NCI-H1436 treated with DMSO at 0.1 percent for 48 hours (cell line): ENCODE data around the gene SPACA7.

Source experiments
- DNase-seq: peaks from one replicate; lab custom pipeline; 2025; lab: John Stamatoyannopoulos, UW

The SPACA7 gene, protein sequence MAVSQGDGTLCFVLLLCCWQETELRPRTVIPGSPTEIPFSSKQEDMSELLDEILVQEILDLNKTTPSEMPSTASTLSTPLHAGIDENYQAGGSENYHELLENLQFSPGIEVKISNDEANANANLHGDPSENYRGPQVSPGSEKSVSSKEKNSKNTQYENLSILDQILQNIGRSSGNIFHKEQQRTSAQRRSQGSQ

DNA sequence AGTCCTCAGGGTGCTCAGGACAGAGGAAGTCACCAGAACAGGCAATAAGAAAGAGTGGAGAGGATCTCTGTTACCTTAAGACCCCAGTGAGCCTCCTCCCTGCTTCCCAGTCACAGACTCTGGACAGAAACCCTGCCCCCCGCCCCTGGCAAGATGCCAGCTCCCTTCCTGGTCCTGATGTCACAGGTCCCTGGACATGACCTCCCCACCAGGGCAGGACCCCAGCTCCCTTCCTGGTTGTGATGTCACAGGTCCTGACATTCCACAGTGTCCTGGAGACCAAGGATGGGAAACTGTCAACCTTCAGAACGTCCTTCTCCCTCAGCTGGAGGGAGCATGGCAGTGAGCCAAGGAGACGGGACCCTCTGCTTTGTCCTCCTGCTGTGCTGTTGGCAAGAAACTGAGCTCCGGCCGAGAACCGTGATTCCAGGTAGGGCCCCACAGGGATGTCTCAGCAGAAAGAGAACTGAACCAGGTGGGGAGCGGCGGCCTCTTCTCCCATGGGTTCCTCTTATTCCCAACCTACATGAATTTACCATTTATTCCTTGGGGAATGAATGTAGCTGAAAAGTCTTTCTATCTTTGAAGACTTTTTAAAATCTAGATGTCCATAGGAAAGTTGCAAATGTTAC is at the start of gene SPACA7:
SPACA7 (plus strand) TSS at position 306 of the 632 bp plus-strand sequence; CDS start at position 337, 31 bp downstream.
- DNase-seq, result no peak

DNA sequence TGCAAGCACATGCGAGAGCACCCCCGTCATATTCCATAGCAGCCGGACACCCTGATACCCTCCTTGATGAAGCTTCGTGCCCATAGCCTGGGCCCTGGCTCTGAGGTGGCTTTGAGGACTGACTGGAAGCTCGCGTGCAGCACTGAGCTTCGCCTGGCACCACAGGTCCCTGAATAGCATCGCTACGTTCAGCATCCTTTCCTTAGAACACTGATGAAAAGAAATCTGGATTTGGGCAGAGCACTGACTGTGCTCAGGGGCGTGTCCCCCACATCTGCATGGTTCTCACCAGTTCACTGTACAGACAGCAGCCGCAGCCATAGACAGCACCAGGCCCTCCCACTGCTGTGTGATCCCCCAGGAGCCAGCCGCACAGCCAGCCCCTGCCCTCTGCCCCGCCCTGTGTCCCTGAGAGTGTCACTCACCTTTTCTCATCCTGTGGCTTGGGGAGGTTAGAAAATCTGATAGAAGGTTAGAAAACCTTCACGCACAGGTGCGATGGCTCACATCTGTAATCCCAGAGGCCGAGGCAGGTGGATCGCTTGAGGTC is 49.3 kb upstream of the SPACA7 start:
- DNase-seq, result no peak

DNA sequence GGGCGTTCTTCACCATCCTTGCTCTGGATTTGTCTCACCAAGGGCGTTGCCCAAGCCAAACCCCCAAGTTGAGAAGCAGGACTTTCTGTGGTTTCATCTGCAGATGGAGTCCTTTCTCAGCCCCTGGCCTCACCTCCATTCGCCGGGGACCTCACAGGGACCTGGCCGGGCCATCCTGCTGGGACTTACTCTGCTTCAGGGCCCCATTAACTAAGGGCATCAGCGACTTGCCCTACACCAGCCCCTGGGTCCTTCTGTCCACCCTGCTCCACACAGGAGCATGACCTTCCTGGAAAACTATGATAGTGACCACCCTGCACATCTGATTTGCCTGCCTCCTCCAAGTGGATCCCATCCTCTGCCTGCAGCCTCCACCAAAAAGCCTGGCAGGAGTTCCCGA is 47.2 kb upstream of the SPACA7 start:
- DNase-seq, result no peak

DNA sequence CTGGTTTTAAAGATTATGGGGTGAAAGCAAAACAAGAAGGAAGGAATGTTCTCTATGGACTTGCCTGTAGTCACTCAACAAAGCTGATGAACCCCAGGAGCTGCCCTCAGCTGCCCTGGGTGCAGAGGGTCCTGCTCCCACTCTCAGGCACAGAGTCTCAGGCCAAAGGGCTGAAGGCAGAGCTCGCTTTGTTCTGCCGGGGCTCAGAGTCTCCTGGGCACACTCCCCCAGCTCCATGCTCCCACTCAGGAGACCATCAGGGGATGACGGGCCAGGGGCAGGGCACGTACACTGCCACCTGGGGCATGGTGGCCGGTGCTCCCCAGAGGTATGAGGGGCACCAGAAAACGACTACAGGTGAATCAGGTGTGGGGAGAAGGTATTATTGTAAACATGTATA is 46.8 kb upstream of the SPACA7 start:
- no peak for DNase-seq

DNA sequence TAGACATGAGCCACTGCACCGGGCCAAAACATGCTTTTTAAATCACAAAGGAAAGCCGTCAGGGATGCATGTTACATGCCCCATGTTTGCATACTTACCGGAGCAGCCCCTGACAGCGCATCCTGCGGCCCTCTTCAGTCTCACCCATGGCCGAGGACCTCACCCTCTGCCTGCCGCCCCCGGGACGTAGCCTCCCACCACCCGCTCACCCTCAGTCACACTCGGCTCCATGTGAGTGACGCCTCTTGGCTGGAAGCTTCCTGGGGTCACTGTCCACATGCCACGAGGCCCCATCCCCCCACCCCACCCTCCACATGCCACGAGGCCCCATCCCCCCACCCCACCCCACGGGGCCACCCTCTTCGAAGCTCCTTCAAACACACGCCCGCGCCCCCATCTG is 46.1 kb upstream of the SPACA7 start:
- DNase-seq, result no peak

DNA sequence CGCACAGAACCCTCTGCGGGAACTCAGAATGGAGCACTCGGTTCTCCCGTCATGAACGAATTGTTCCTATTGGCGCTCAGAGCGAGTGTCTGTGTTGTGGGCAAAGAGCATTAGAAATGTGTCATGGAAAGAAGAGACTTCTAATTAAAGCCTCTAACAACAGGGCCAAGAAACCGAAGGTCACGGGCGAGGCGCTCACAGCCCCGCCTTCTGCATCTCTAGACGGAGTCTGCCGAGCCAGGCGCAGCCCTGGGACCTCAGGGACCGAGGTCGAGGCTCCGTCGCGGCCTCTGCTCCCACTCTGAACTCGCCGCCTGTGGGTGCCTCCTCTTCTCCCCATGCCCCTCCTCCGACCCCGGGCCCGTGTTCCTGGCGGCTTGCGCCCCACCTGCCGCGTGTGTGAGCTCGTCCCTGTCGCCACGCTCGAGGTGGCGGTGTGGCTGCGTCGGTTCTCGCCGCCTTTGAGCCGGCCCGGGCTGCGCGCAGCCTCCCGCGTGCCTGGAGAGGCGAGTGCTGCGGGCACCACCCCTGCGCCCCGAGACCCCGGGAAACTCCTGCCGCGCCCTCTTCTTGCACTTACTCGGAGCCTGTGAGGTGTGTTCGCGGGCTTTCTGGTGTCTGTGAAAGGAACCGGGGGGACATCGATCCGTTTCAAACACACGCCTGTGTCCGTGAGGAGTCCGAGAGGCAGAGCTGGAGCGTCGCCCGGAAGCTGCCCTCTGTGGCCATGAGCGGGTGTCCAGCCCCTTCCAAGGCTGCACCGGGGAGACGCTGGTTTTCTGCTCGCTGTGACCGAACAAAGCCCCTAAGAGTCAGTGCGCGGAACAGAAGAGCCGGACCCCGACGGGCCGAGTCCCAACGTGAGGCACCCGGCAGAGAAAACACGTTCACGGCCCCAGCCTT is 45.4 kb upstream of the SPACA7 start:
- no peak for DNase-seq

DNA sequence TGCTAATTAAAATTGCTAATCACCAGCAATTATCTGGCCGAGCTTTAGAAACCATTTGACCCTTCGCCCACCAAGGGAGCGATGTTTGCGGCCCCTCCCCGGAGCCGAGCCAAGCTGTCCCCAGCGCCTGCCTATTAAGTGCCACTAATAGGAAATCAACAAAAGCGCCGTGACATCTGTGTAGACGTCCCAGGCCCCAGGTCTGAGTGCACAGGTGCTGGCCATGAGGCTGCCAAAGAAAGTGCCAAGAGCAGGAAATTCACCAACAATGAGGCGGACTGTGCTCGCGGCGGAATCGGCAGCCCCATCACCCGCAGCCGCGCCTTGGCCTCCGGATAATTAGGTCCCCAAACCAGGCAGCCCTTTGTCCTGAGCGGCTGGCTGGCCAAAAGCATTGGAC is 44.5 kb upstream of the SPACA7 start:
- no peak for DNase-seq

DNA sequence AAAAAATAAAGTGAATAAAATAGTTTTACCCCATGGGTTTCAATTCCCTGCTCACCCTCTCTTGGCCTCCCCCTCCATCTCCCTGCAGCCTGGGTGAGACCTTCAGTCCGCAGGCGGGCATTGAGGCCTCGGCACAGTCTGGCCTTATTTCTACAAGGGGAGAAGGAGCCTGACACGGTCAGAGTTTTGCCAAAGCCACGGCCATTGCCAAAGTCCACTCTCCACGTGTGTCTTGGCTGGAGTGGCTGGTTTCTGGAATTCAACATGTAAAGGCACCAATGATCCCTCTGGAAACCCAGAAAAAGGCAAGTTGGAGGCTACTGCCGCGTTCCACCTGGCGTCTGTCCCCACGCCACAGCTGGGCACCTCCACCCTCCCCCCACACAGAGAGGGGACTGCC is 43.4 kb upstream of the SPACA7 start:
- no peak for DNase-seq

DNA sequence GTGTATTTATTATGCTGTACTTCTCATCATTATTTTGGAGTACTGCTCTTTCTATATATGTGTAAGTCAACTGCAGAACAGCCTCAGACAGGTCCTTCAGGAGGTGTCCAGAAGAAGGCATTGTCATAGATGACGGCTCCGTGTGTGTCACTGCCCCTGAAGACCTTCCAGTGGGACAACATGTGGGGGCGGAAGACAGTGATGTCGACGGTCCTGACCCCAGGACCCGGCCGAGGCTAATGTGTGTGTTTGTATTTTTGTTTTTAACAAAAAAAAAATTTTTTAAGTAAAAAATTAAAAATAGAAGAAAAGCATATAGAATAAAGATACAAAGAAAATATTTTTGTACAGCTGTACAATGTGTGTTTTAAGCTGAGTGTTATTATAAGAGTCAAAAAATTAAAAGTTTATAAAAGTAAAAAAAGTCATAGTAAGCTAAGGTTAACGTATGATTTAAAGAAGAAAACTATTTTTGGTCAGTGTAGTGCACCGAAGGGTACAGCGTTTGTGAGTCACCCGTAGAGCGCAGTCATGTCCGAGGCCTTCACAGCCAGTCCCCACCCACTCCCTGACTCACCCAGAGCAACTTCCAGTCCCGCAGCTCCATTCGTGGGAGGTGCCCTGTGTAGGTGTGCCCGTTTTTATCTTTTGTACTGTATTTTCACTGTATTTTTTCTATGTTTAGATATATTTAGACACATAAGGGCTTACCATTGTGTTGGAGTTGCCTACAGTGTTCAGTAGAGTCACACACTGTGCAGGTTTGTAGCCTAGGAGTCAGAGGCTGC is 42.2 kb upstream of the SPACA7 start:
- no peak for DNase-seq

DNA sequence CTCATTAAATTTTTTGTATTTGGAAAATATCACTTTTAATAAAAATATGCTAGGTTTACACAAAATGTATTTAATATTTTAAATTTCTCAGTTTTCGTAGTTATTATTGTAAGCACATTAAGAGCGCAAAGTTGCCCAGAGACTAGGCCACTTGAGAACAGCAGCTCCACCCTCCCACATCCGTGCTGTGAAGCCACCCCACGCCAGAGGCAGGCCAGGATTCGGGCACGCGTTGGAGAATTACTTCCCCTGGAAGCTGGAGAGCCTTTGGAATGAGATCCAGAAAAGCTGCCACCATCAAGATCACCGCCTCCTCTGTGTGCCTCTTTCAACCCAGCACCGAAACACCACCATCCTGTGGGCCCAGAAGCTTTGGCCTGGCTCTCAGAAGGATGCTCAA is 41.0 kb upstream of the SPACA7 start:
- DNase-seq, result no peak

DNA sequence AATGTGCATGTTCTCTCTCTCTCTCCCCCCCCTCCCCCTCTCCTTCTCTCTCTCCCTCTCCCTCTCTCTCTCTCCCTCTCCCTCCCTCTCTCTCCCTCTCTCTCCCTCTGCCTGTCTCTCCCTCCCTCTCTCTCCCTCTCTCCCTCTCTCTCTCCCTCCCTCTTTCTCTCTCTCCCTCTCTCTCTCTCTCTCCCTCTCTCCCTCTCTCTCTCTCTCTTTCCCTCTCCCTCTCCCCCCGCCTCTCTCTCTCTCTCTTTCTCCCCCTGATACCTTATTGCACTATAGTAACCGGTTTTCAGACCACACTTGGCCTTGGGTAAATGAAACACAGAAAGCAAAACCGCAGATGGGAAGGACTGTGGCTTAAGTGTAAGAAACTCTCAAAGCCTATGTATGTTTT is 34.7 kb upstream of the SPACA7 start:
- no peak for DNase-seq

DNA sequence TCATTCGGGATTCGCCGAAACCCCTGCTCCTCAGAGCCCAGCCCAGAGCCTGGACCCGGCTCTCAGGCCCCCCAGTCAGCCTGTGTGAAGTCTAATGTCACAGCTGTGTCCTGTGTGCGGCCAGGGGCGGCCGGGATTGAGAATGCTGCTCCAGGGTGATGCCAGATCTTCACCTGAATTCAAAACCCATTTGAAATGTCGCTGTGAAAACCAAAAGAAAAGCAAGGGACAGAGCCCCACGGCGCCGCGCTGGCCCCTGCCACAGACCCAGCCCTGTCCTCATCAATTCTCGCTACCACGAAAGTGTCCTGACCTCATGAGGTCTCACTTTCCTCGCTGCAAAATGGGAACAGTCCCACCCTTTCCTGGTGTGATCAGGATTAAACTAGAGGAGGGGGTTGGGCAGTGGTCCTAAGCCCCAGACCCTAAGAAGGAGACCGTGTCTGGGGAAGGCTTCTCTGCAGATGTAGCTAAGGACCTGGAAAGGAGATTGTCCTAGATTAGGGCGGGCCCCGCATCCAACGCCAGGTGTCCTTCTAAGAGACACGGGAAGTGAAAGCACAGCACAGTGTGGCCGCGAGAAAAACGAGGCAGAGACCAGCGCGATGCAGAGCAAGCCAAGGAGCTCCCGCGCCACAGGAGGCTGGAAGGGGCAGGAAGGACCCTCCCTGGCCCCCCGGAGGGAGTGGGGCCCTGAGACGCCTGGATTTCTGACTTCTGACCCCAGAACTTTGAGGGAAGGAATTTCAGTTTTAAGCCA is 34.0 kb upstream of the SPACA7 start:
- no peak for DNase-seq

DNA sequence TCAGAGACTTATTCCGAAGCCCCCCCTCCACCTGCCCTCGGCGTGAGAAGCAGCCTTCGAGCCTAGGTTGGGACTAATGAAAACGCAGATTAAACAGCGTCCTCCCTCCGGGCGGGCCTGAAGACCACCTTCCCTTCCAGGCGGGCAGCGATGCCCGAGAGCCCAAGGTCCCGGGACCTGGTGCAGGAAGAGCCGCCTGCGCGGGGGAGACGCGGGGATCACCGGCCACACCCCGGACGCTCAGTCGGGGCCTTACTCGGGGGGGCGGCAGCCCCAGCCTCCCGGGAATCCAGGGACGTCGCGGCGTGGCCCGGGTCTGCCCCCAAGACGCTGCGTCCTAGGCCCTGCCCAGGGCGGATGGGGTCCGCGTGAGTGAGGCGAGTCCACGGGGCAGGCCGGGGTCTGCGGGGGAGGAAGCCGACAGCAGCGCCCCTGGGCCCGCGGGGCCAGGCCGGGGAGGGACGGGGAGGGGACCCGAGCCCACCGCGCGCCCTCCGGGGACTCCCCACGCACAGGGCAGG is 33.3 kb upstream of the SPACA7 start:
- no peak for DNase-seq

DNA sequence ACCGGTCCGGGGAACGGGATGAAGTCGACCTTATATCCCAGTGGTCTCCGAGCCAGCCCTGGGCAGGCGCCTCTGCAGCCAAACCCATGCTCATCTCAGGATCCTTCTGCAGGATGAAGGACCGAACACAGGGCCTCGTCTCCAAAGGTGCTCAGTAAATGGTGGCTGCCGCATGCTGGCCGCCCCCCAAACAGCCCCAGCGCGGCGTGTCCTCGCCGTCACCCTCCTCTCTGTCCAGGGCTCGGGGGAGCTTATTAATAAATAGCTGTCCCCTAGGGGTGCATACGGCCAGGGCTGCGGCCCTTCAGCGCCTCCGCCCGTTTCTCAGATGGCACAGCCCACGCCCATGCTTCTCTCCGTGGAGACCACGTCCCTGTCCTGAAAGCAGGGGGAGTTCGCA is 32.6 kb upstream of the SPACA7 start:
- no peak for DNase-seq

DNA sequence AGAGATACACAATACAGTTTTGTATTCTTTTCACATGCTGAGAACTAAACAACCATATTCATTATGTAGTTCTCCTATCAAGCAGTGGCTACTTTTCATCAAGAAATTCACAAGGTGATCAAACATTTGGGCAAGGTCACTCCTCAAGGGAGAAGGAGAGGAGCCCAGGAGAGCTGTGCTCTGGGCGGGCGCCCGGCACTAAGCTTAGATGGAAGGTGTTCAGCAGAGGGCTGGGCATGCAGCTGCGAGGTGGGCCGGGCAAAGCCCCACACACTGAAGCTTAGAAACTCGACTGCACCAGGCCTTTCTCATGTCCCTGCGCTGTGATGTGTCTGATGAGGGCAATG is 30.4 kb upstream of the SPACA7 start:
- no peak for DNase-seq

DNA sequence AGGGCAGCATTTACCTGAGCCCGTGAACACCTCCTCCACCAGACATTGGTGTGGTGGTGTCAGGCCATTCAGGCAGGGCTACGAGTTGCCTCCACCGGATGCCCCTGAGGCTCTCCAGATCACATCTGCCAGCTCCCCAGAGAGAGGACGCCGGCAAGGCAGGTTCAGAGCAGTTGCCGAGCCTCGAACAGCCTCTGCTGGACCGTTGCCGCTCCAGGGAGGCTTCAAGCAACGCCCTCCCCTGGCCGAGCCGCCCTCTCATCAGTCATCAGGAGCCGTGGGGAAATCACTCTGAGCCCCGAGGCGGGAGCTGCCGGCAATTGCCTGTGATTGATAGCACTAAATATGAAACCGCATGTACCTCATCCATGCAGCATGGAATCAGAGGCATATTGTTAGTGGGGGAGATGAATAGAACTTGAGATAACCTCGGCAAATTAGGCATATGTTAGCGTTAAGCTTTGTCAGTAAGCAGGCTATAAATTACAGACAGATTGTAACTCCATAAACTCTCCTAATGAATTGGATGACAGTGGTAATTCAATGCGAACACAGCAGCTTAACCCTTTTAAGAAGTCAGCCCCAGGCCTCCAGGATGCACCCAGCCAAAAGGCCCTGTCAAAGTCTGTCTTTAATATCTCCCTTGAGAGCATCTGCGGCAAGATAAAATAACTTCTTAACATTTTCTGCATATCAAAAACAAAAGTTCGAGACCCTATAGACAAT is 29.8 kb upstream of the SPACA7 start:
- peak; percentile 83 for DNase-seq

DNA sequence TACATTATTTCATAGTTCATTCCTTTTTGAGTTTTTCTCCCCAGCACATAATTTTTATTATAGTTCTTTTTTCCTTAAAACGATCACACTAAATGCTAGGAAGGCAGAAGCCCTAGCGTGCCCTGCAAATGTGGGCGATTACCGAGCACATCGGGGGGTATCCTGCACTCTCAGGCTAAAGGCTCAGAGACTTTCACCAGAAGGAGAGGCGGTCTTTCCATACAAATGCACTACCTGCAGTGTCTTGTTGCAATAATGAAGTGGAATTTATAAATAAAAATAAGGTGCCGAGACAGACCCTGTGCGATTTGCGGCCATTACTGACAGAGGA is 29.3 kb upstream of the SPACA7 start:
- no peak for DNase-seq

DNA sequence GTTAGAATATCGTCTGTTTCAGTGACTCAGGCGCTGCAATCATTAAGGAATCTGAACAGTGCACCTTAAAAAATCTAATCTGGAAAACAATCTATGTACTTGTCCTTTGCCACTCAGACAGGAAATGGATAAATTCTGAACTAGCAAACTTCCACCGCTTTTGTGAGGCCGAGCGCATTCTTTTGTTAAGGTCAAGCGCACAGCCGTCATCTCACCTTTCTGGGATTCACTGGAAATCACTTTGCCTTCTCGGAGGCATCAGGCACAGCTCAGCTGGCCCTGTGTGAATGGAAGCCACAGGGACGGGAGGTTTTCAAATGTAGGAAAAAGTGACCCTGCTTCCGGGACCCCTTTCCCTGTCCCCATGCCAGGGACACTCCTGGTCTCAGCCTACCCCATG is 28.2 kb upstream of the SPACA7 start:
- DNase-seq, result no peak

DNA sequence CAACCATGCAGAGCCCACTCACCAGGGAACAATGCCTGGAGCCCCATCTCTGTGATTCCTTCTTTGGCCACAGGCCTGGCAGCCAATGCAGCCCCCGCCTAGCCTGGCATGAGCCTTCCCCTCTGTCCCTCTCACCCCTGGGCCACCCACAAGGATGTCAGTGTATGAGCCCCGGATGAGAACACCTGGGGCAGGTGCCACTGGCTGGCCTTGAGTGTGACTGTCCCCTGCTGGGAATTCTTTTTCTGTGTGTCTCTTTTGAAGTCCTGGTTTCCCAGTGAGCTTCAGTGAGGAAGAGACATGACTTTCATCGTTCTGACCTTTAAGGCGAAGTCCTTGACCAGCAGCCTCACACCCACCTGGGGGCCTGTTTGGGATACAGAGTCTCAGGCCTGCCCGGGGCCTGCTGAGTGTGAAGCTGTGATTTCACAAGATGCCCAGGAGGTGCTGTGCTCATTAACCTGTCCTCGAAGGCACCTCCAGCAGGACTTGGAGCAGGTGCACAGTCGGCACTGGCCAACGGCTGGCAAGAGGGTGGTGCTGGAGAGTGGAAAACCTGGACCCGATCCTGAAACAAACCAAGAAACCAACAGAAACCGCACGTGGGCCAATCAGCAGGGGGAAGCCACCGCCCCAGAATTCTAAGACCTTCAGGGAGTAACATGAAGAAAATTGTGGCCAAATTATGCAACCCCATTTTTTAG is 27.4 kb upstream of the SPACA7 start:
- no peak for DNase-seq

DNA sequence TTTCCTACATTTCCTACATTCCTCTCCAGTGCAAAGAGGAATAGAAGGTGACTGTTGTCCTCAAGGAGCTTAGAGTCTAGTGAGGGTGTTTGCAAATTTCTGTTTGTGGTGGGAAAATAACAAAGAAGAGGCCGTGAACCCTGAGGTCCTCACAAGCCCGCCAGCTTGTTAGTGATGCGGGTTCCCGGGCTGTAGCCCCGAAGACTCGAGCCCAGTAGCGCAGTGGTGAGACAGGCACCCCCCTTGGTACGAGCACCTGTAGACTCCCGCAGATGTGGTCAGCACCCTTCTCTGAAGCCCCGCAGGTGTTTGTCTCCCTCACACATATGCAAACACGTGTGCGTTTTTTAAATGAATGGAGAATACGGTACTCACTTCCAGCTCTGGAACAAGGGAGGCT is 26.5 kb upstream of the SPACA7 start:
- DNase-seq, result no peak
